ENCODE results near the gene USP36.

USP36 gene

GRCh38 chr17:78800132-78800931 is 40.3 kb downstream of the USP36 start:
- no peak for ATAC-seq
- Mint-ChIP-seq H3K27ac (no peak overlapping the region), H3K27me3 (no peaks in the 10 kb centered on the region), H3K9me3 (no peaks in the 10 kb centered on the region), H3K4me3 (no peak overlapping the region), H3K4me1 (peaks cover 41% of the 10 kb centered on the region), H3K36me3 (ENCODE audit: low read depth) (peaks cover 59% of the 10 kb centered on the region)
- no peak for DNase-seq

GRCh38 chr17:78798695-78799559 is 41.7 kb downstream of the USP36 start:
- no peak for DNase-seq
- Mint-ChIP-seq H3K27ac (peak overlapping the region; percentile 23), H3K4me3 (no peak overlapping the region), H3K9me3 (no peaks in the 10 kb centered on the region), H3K27me3 (no peaks in the 10 kb centered on the region), H3K4me1 (peaks cover 38% of the 10 kb centered on the region), H3K36me3 (ENCODE audit: low read depth) (peaks cover 60% of the 10 kb centered on the region)
- ATAC-seq = peak; percentile 22

- peak overlapping the region; percentile 63 for H3K27ac Mint-ChIP-seq
- H3K27me3 Mint-ChIP-seq = no peaks in the 10 kb centered on the region
- no peak overlapping the region for H3K4me3 Mint-ChIP-seq
- H3K36me3 Mint-ChIP-seq (ENCODE audit: low read depth) = peaks cover 62% of the 10 kb centered on the region
- H3K4me1 Mint-ChIP-seq = peaks cover 38% of the 10 kb centered on the region
- DNase-seq (no peak), ATAC-seq (no peak)
- H3K9me3 Mint-ChIP-seq = no peaks in the 10 kb centered on the region
Observed at GRCh38 chr17:78797691-78798585, 42.7 kb downstream of the USP36 start.

GRCh38 chr17:78797213-78797612 is 43.4 kb downstream of the USP36 start:
- peaks cover 39% of the 10 kb centered on the region for H3K4me1 Mint-ChIP-seq
- ATAC-seq = no peak

GRCh38 chr17:78796517-78796900 is 44.1 kb downstream of the USP36 start:
- no peak overlapping the region for H3K27ac Mint-ChIP-seq
- H3K4me3 Mint-ChIP-seq = no peak overlapping the region
- no peak for DNase-seq
- H3K36me3 Mint-ChIP-seq (ENCODE audit: low read depth) = peaks cover 62% of the 10 kb centered on the region
- no peak for ATAC-seq
- H3K27me3 Mint-ChIP-seq = no peaks in the 10 kb centered on the region
- peaks cover 45% of the 10 kb centered on the region for H3K4me1 Mint-ChIP-seq
- no peaks in the 10 kb centered on the region for H3K9me3 Mint-ChIP-seq

More at GRCh38 chr17:78797213-78797612, 43.4 kb downstream of the USP36 start:
- Mint-ChIP-seq H3K27ac (no peak overlapping the region), H3K9me3 (no peaks in the 10 kb centered on the region), H3K27me3 (no peaks in the 10 kb centered on the region), H3K4me3 (no peak overlapping the region), H3K36me3 (ENCODE audit: low read depth) (peaks cover 57% of the 10 kb centered on the region)
- no peak for DNase-seq

- DNase-seq (no peak), ATAC-seq (no peak)
- H3K9me3 Mint-ChIP-seq = no peaks in the 10 kb centered on the region
- peaks cover 46% of the 10 kb centered on the region for H3K4me1 Mint-ChIP-seq
- no peak overlapping the region for H3K4me3 Mint-ChIP-seq
- H3K36me3 Mint-ChIP-seq (ENCODE audit: low read depth) = peaks cover 65% of the 10 kb centered on the region
- H3K27me3 Mint-ChIP-seq = no peaks in the 10 kb centered on the region
- H3K27ac Mint-ChIP-seq = no peak overlapping the region
Observed at GRCh38 chr17:78795861-78796516, 44.6 kb downstream of the USP36 start.

- DNase-seq (no peak), ATAC-seq (no peak)
- Mint-ChIP-seq H3K4me3 (no peak overlapping the region), H3K9me3 (no peaks in the 10 kb centered on the region), H3K27me3 (no peaks in the 10 kb centered on the region), H3K4me1 (peaks cover 46% of the 10 kb centered on the region), H3K36me3 (ENCODE audit: low read depth) (peaks cover 65% of the 10 kb centered on the region), H3K27ac (no peak overlapping the region)
Observed at GRCh38 chr17:78794864-78795640, 45.6 kb downstream of the USP36 start.

- no peaks in the 10 kb centered on the region for H3K27me3 Mint-ChIP-seq
- peaks cover 48% of the 10 kb centered on the region for H3K4me1 Mint-ChIP-seq
- H3K4me3 Mint-ChIP-seq = no peak overlapping the region
- H3K9me3 Mint-ChIP-seq = no peaks in the 10 kb centered on the region
- DNase-seq (no peak), ATAC-seq (no peak)
- H3K36me3 Mint-ChIP-seq (ENCODE audit: low read depth) = peaks cover 65% of the 10 kb centered on the region
- no peak overlapping the region for H3K27ac Mint-ChIP-seq
Observed at GRCh38 chr17:78794399-78794798, 46.2 kb downstream of the USP36 start.

- DNase-seq (no peak), ATAC-seq (no peak)
- no peak overlapping the region for H3K4me3 Mint-ChIP-seq
- peaks cover 48% of the 10 kb centered on the region for H3K4me1 Mint-ChIP-seq
- H3K36me3 Mint-ChIP-seq (ENCODE audit: low read depth) = peaks cover 60% of the 10 kb centered on the region
- H3K27me3 Mint-ChIP-seq = no peaks in the 10 kb centered on the region
- H3K27ac Mint-ChIP-seq = peak overlapping the region; percentile 6
- no peaks in the 10 kb centered on the region for H3K9me3 Mint-ChIP-seq
Observed at GRCh38 chr17:78793968-78794367, 46.6 kb downstream of the USP36 start.

GRCh38 chr17:78793415-78793814 is 47.2 kb downstream of the USP36 start:
- H3K27me3 Mint-ChIP-seq = no peaks in the 10 kb centered on the region
- no peak overlapping the region for H3K27ac Mint-ChIP-seq
- peaks cover 43% of the 10 kb centered on the region for H3K4me1 Mint-ChIP-seq
- ATAC-seq = no peak
- H3K9me3 Mint-ChIP-seq = no peaks in the 10 kb centered on the region
- no peak overlapping the region for H3K4me3 Mint-ChIP-seq
- peaks cover 56% of the 10 kb centered on the region for H3K36me3 Mint-ChIP-seq (ENCODE audit: low read depth)
- DNase-seq = no peak

GRCh38 chr17:78791840-78792709 is 48.5 kb downstream of the USP36 start:
- ATAC-seq (no peak), DNase-seq (no peak)
- Mint-ChIP-seq H3K36me3 (ENCODE audit: low read depth) (peaks cover 53% of the 10 kb centered on the region), H3K9me3 (no peaks in the 10 kb centered on the region), H3K27me3 (no peaks in the 10 kb centered on the region), H3K4me1 (peaks cover 43% of the 10 kb centered on the region), H3K4me3 (no peak overlapping the region), H3K27ac (peak overlapping the region; percentile 7)

GRCh38 chr17:78790552-78790951 is 50.1 kb downstream of the USP36 start:
- H3K4me1 Mint-ChIP-seq = peaks cover 46% of the 10 kb centered on the region
- no peaks in the 10 kb centered on the region for H3K9me3 Mint-ChIP-seq
- DNase-seq (no peak), ATAC-seq (no peak)
- H3K27me3 Mint-ChIP-seq = no peaks in the 10 kb centered on the region
- H3K36me3 Mint-ChIP-seq (ENCODE audit: low read depth) = peaks cover 38% of the 10 kb centered on the region
- H3K27ac Mint-ChIP-seq = peak overlapping the region; percentile 87
- H3K4me3 Mint-ChIP-seq = no peak overlapping the region
